HFFc6 (cell line): ENCODE data around the gene TBC1D14. TPM values are rescaled to one million over a fixed set of nuclear protein-coding genes. Genes with fewer than 3 reads are reported as not detected.
"Not testable (repeated sequence)": the region's sequence is repeated elsewhere in the genome, so short reads cannot be mapped to it uniquely, and the experiment has no call there.

Experiments used
- DNase-seq: peaks from one replicate; pipeline ENCODE4 v3.0.0-alpha.2; 2018
- H3K27ac Mint-ChIP-seq: 2 replicates; pipeline ENCODE4 v1.8.0; 2020; ENCODE audit warnings: mild to moderate bottlenecking, mixed read lengths
- H3K27me3 Mint-ChIP-seq: 2 replicates; pipeline ENCODE4 v1.8.0; 2021; ENCODE audit warnings: mild to moderate bottlenecking, moderate library complexity, mixed read lengths; ENCODE audit not compliant: insufficient read depth
- H3K36me3 Mint-ChIP-seq: 2 replicates; pipeline ENCODE4 v1.8.0; 2021; ENCODE audit warnings: low read depth, mixed read lengths
- H3K4me1 Mint-ChIP-seq: 2 replicates; pipeline ENCODE4 v1.8.0; 2020; ENCODE audit warnings: low read depth, mixed read lengths
- H3K4me3 Mint-ChIP-seq: 2 replicates; pipeline ENCODE4 v1.8.0; 2020; ENCODE audit warnings: mild to moderate bottlenecking, moderate library complexity, mixed read lengths
- H3K9me3 Mint-ChIP-seq: 2 replicates; pipeline ENCODE4 v1.8.0; 2020; ENCODE audit warnings: mild to moderate bottlenecking, mixed read lengths
- CTCF ChIP-seq: fragments of 200-600 bp; sonication (generic); IDR thresholded peaks from 2 replicates; pipeline ENCODE4 v1.5.0; 2021; ENCODE audit warnings: antibody characterized with exemption, mild to moderate bottlenecking
- total RNA-seq, 6 experiments: library from RNA; stranded (reverse); fragmentation: NEBNext Ultra II Directional; extraction: Animal tissue kit (Norgen Biotek cat#: 25700); gene quantifications; 2 replicates in 1 of 6; 3 replicates in 5 of 6; pipeline ENCODE4 v1.2.3, GENCODE V29; 2021

TBC1D14 gene
- total RNA-seq, 6 experiments from 2014 or later, result 23.3 to 32.5 (median 27.9) TPM

- Mint-ChIP-seq H3K27ac (no peak overlapping the region), H3K27me3 (peaks cover 18% of the 10 kb centered on the region), H3K9me3 (no peaks in the 10 kb centered on the region), H3K4me1 (no peaks in the 10 kb centered on the region), H3K4me3 (no peak overlapping the region), H3K36me3 (no peaks in the 10 kb centered on the region)
- no peak for TF ChIP-seq CTCF
- DNase-seq, result no peak
Measured at GRCh38 chr4:6900181-6900812, 9.3 kb upstream of the TBC1D14 start.

- no peaks in the 10 kb centered on the region for H3K36me3 Mint-ChIP-seq
- H3K27me3 Mint-ChIP-seq, result peaks cover 18% of the 10 kb centered on the region
- no peak for DNase-seq
- H3K4me3 Mint-ChIP-seq, result no peak overlapping the region
- no peaks in the 10 kb centered on the region for H3K4me1 Mint-ChIP-seq
- H3K9me3 Mint-ChIP-seq, result no peaks in the 10 kb centered on the region
- TF ChIP-seq CTCF, result no peak
- H3K27ac Mint-ChIP-seq, result no peak overlapping the region
Measured at GRCh38 chr4:6900956-6901355, 8.7 kb upstream of the TBC1D14 start.

GRCh38 chr4:6901669-6902317 is 7.8 kb upstream of the TBC1D14 start:
- DNase-seq, result no peak
- no peak for TF ChIP-seq CTCF
- Mint-ChIP-seq H3K36me3 (no peaks in the 10 kb centered on the region), H3K27me3 (peaks cover 18% of the 10 kb centered on the region), H3K9me3 (no peaks in the 10 kb centered on the region), H3K27ac (no peak overlapping the region), H3K4me3 (no peak overlapping the region), H3K4me1 (no peaks in the 10 kb centered on the region)

- Mint-ChIP-seq H3K27ac (no peak overlapping the region), H3K27me3 (peaks cover 14% of the 10 kb centered on the region), H3K4me3 (no peak overlapping the region), H3K9me3 (no peaks in the 10 kb centered on the region), H3K4me1 (0 out of 2 replicates have a peak, but pooled peaks cover under 1% of the 10 kb centered on the region), H3K36me3 (no peaks in the 10 kb centered on the region)
- no peak for TF ChIP-seq CTCF
- no peak for DNase-seq
Measured at GRCh38 chr4:6902318-6903042, 7.1 kb upstream of the TBC1D14 start.

- DNase-seq, result no peak
- Mint-ChIP-seq H3K4me3 (no peak overlapping the region), H3K36me3 (no peaks in the 10 kb centered on the region), H3K4me1 (peaks cover 21% of the 10 kb centered on the region), H3K27ac (no peak overlapping the region), H3K27me3 (peaks cover 10% of the 10 kb centered on the region), H3K9me3 (no peaks in the 10 kb centered on the region)
- TF ChIP-seq CTCF, result no peak
Measured at GRCh38 chr4:6905516-6906445, 3.8 kb upstream of the TBC1D14 start.

GRCh38 chr4:6906486-6906885 is 3.1 kb upstream of the TBC1D14 start:
- H3K36me3 Mint-ChIP-seq, H3K4me3 Mint-ChIP-seq, H3K27ac Mint-ChIP-seq, H3K9me3 Mint-ChIP-seq, H3K27me3 Mint-ChIP-seq, DNase-seq: not testable (repeated sequence)
- peaks cover 22% of the 10 kb centered on the region for H3K4me1 Mint-ChIP-seq
